ENCODE data around the gene SYCP1.
"Not testable (repeated sequence)": the region's sequence is repeated elsewhere in the genome, so short reads cannot be mapped to it uniquely, and the experiment has no call there.

The SYCP1 gene

GRCh38 chr1:114854693-114855320 lies at the start of gene SYCP1:
Gene SYCP1 (plus strand): TSS chr1:114854863. CDS start chr1:114855465, 602 bp downstream.
- DNase-seq (ENCODE audit: low read depth) = no peak

GRCh38 chr1:114819869-114820268 lies 34.8 kb upstream of the SYCP1 start:
- DNase-seq (ENCODE audit: low read depth) = no peak

GRCh38 chr1:114820392-114820791 lies 34.3 kb upstream of the SYCP1 start:
- no peak for DNase-seq (ENCODE audit: low read depth)

GRCh38 chr1:114821978-114822377 lies 32.7 kb upstream of the SYCP1 start:
- DNase-seq (ENCODE audit: low read depth) = no peak

- DNase-seq (ENCODE audit: low read depth) = no peak
Measured at GRCh38 chr1:114828251-114828650, 26.4 kb upstream of the SYCP1 start.

GRCh38 chr1:114830075-114830474 lies 24.6 kb upstream of the SYCP1 start:
- DNase-seq (ENCODE audit: low read depth) = not testable (repeated sequence)

- DNase-seq (ENCODE audit: low read depth) = no peak
Measured at GRCh38 chr1:114831276-114831994, 23.2 kb upstream of the SYCP1 start.

- no peak for DNase-seq (ENCODE audit: low read depth)
Measured at GRCh38 chr1:114832057-114832456, 22.6 kb upstream of the SYCP1 start.

GRCh38 chr1:114833421-114833820 lies 21.2 kb upstream of the SYCP1 start:
- no peak for DNase-seq (ENCODE audit: low read depth)

- no peak for DNase-seq (ENCODE audit: low read depth)
Measured at GRCh38 chr1:114844270-114844669, 10.4 kb upstream of the SYCP1 start.

GRCh38 chr1:114853584-114853983 lies 1.1 kb upstream of the SYCP1 start:
- no peak for DNase-seq (ENCODE audit: low read depth)

- no peak for DNase-seq (ENCODE audit: low read depth)
Measured at GRCh38 chr1:114861384-114861783, 6.7 kb downstream of the SYCP1 start.

GRCh38 chr1:114892194-114892918 lies 37.7 kb downstream of the SYCP1 start:
- DNase-seq (ENCODE audit: low read depth) = no peak

- no peak for DNase-seq (ENCODE audit: low read depth)
Measured at GRCh38 chr1:114896795-114897194, 42.1 kb downstream of the SYCP1 start.

- DNase-seq (ENCODE audit: low read depth) = no peak
Measured at GRCh38 chr1:114901814-114902213, 47.2 kb downstream of the SYCP1 start.

GRCh38 chr1:114902343-114902742 lies 47.7 kb downstream of the SYCP1 start:
- DNase-seq (ENCODE audit: low read depth) = no peak

GRCh38 chr1:114903480-114903879 lies 48.8 kb downstream of the SYCP1 start:
- no peak for DNase-seq (ENCODE audit: low read depth)

GRCh38 chr1:114915720-114916119 lies 61.1 kb downstream of the SYCP1 start:
- DNase-seq (ENCODE audit: low read depth) = not testable (repeated sequence)

- no peak for DNase-seq (ENCODE audit: low read depth)
Measured at GRCh38 chr1:114926607-114927006, 71.9 kb downstream of the SYCP1 start.

GRCh38 chr1:114927401-114927800 lies 72.7 kb downstream of the SYCP1 start:
- no peak for DNase-seq (ENCODE audit: low read depth)

- DNase-seq (ENCODE audit: low read depth) = no peak
Measured at GRCh38 chr1:114956570-114956969, 101.9 kb downstream of the SYCP1 start.

- no peak for DNase-seq (ENCODE audit: low read depth)
Measured at GRCh38 chr1:114959423-114959822, 104.8 kb downstream of the SYCP1 start.

- DNase-seq (ENCODE audit: low read depth) = no peak
Measured at GRCh38 chr1:114976891-114977290, 122.2 kb downstream of the SYCP1 start.
